ENCODE data around the gene SCARF2. TPM values are rescaled to one million over a fixed set of nuclear protein-coding genes. Genes with fewer than 3 reads are reported as not detected.

The SCARF2 gene
- polyA plus RNA-seq, 3 donors = 0.12 to 0.51 TPM; not detected in 1

GRCh38 chr22:20450551-20450906 lies 12.9 kb upstream of the SCARF2 start:
- H4K20me1 ChIP-seq (ENCODE audit: insufficient read depth, low read length) = no peaks in the 10 kb centered on the region
- Mint-ChIP-seq H3K4me1 (peaks cover 14% of the 10 kb centered on the region), H3K4me3 (no peak overlapping the region), H3K27me3 (ENCODE audit: low read depth in 3 of 3) (peaks cover 0 to 2% (median 0%) of the 10 kb centered on the region in 3 donors), H3K36me3 (peaks cover 42 to 45% of the 10 kb centered on the region in 2 donors), H3K27ac (no peak overlapping the region), H3K9me3 (no peaks in the 10 kb centered on the region)
- peaks cover 18% of the 10 kb centered on the region in 2 donors for H3K4me1 ChIP-seq (ENCODE audit: control insufficient read depth in 1 of 2, insufficient read depth in 2 of 2, low read length in 2 of 2)
- TF ChIP-seq, protein P1, sequence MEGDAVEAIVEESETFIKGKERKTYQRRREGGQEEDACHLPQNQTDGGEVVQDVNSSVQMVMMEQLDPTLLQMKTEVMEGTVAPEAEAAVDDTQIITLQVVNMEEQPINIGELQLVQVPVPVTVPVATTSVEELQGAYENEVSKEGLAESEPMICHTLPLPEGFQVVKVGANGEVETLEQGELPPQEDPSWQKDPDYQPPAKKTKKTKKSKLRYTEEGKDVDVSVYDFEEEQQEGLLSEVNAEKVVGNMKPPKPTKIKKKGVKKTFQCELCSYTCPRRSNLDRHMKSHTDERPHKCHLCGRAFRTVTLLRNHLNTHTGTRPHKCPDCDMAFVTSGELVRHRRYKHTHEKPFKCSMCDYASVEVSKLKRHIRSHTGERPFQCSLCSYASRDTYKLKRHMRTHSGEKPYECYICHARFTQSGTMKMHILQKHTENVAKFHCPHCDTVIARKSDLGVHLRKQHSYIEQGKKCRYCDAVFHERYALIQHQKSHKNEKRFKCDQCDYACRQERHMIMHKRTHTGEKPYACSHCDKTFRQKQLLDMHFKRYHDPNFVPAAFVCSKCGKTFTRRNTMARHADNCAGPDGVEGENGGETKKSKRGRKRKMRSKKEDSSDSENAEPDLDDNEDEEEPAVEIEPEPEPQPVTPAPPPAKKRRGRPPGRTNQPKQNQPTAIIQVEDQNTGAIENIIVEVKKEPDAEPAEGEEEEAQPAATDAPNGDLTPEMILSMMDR (IDR thresholded peaks at IDR 0.05) = no peak
- no peaks in the 10 kb centered on the region for H3K27me3 ChIP-seq (ENCODE audit: control insufficient read depth in 2 of 2, insufficient read depth in 2 of 2, low read length in 2 of 2)
- 100% methylated on average over 1 of the region's 1 CpG for WGBS (ENCODE audit: insufficient coverage)
- no peaks in the 10 kb centered on the region for H3K79me2 ChIP-seq (ENCODE audit: insufficient read depth, low read length)
- intact Hi-C loops (cut with micrococcal nuclease) = no loop called here
- H2AFZ ChIP-seq (ENCODE audit: insufficient read depth, low read depth, low read length, poor library complexity, severe bottlenecking) = no peak overlapping the region
- no peak overlapping the region for H3K27ac ChIP-seq (ENCODE audit: low read depth in 1 of 2, low read length in 2 of 2)
- no peak overlapping the region for H3K4me3 ChIP-seq (replicated peaks in 1 of 3; ENCODE audit: low read depth in 2 of 3, low read length in 3 of 3)
- no peak overlapping the region for H3K4me2 ChIP-seq (replicated peaks; ENCODE audit: extremely low read depth, low read length, poor library complexity, severe bottlenecking)
- no peaks in the 10 kb centered on the region for H3K9me3 ChIP-seq (replicated peaks in 1 of 2; ENCODE audit: control insufficient read depth in 1 of 2, insufficient read depth in 1 of 2, low read length in 2 of 2)
- H3K36me3 ChIP-seq (replicated peaks in 1 of 2; ENCODE audit: control insufficient read depth in 1 of 2, insufficient read depth in 2 of 2, low read length in 2 of 2) = peaks cover 10 to 43% of the 10 kb centered on the region in 2 donors
- H3K9ac ChIP-seq (ENCODE audit: insufficient read depth, low read length, poor library complexity, severe bottlenecking) = no peak overlapping the region
- no peak for DNase-seq

- H3K79me2 ChIP-seq (ENCODE audit: insufficient read depth, low read length) = no peaks in the 10 kb centered on the region
- over 99% methylated on average over 13 of the region's 19 CpGs for WGBS (ENCODE audit: insufficient coverage)
- no peaks in the 10 kb centered on the region for H3K27me3 ChIP-seq (ENCODE audit: control insufficient read depth in 2 of 2, insufficient read depth in 2 of 2, low read length in 2 of 2)
- H3K4me2 ChIP-seq (replicated peaks; ENCODE audit: extremely low read depth, low read length, poor library complexity, severe bottlenecking) = no peak overlapping the region
- H3K4me1 ChIP-seq (ENCODE audit: control insufficient read depth in 1 of 2, insufficient read depth in 2 of 2, low read length in 2 of 2) = peaks cover 12 to 13% of the 10 kb centered on the region in 2 donors
- Mint-ChIP-seq H3K36me3 (peaks cover 42 to 43% of the 10 kb centered on the region in 2 donors), H3K27me3 (ENCODE audit: low read depth in 3 of 3) (peaks cover 0 to 2% (median 0%) of the 10 kb centered on the region in 3 donors), H3K4me3 (no peak overlapping the region), H3K27ac (no peak overlapping the region), H3K9me3 (no peaks in the 10 kb centered on the region), H3K4me1 (peaks cover 8% of the 10 kb centered on the region)
- intact Hi-C loops (cut with micrococcal nuclease) = no loop called here
- no peak overlapping the region for H3K4me3 ChIP-seq (replicated peaks in 1 of 3; ENCODE audit: low read depth in 2 of 3, low read length in 3 of 3)
- no peak overlapping the region for H3K9ac ChIP-seq (ENCODE audit: insufficient read depth, low read length, poor library complexity, severe bottlenecking)
- H3K36me3 ChIP-seq (replicated peaks in 1 of 2; ENCODE audit: control insufficient read depth in 1 of 2, insufficient read depth in 2 of 2, low read length in 2 of 2) = peaks cover 10 to 48% of the 10 kb centered on the region in 2 donors
- no peaks in the 10 kb centered on the region for H3K9me3 ChIP-seq (replicated peaks in 1 of 2; ENCODE audit: control insufficient read depth in 1 of 2, insufficient read depth in 1 of 2, low read length in 2 of 2)
- TF ChIP-seq, protein P1 (IDR thresholded peaks at IDR 0.05) = no peak
- H3K27ac ChIP-seq (ENCODE audit: low read depth in 1 of 2, low read length in 2 of 2) = no peak overlapping the region
- no peak overlapping the region for H2AFZ ChIP-seq (ENCODE audit: insufficient read depth, low read depth, low read length, poor library complexity, severe bottlenecking)
- no peak for DNase-seq
- no peaks in the 10 kb centered on the region for H4K20me1 ChIP-seq (ENCODE audit: insufficient read depth, low read length)
These were observed 12.4 kb upstream of the SCARF2 start for GRCh38 chr22:20449819-20450550.
